HG03457 (cell line): Measurements from ENCODE around the gene RNF180.

Experiments used
- ATAC-seq: cut with Tn5 transposase; IDR thresholded peaks from one replicate; pipeline ENCODE4 v1.9.1; 2021; ENCODE audit warnings: moderate number of reproducible peaks; ENCODE audit not compliant: unreplicated experiment

The RNF180 gene, protein sequence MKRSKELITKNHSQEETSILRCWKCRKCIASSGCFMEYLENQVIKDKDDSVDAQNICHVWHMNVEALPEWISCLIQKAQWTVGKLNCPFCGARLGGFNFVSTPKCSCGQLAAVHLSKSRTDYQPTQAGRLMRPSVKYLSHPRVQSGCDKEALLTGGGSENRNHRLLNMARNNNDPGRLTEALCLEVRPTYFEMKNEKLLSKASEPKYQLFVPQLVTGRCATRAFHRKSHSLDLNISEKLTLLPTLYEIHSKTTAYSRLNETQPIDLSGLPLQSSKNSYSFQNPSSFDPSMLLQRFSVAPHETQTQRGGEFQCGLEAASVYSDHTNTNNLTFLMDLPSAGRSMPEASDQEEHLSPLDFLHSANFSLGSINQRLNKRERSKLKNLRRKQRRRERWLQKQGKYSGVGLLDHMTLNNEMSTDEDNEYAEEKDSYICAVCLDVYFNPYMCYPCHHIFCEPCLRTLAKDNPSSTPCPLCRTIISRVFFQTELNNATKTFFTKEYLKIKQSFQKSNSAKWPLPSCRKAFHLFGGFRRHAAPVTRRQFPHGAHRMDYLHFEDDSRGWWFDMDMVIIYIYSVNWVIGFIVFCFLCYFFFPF

DNA sequence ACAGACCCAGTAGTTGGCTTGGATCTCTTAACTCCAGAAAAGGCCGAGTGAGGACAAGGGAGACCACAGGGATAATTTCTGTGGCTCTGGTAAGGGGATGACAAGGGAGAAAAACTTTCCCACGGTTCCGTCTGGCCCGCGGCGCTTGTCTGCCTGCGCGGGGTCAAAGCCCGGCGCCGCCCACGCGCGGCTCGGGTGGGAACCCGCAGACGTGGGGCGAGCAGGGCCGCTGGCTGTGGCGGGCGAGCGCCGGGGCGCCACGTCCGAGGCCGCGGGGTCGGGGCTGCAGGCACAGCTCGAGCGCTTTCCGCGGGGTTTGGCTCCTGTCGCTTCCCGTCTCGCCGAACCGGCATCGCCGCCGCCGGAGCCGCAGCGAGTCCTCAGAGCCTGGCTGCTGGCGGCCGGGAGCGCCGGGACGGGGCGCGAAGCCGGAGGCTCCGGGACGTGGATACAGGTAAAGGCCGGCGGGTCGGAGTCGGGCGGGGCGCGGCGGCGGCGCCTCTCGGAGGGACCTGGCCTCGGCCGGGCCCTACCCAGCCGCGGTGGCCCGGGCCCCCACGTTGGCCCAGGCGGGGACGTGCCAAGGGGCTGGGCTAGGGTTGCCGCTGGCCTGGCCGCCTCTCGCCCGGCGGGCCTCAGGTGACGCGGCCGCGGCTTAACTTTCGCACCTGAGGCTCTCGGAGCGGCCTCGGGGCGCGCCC lies at the start of gene RNF180:
Gene RNF180 (plus strand): TSS at position 344 of the 701 bp plus-strand sequence. CDS start 34,965 bp downstream, outside the sequence.
- no peak for ATAC-seq

DNA sequence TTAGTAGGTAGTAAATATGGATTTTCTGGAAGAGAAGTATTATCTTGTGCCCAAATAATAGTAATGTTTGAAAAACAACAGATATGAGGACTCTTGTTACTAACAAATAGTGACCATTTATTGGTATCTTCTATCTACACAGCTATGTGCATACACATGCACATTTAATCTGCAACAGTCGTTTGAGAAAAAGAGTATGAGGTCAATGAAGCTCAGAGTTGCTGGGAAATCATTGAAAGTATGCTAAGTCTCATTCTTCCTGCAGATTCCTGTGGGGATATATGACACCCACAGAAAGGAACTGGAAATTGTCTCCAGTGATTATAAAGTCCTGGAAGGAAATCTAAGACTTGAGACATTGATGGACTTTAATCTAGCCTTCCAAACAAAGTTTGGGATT lies 40.1 kb upstream of the RNF180 start:
- ATAC-seq: no peak

DNA sequence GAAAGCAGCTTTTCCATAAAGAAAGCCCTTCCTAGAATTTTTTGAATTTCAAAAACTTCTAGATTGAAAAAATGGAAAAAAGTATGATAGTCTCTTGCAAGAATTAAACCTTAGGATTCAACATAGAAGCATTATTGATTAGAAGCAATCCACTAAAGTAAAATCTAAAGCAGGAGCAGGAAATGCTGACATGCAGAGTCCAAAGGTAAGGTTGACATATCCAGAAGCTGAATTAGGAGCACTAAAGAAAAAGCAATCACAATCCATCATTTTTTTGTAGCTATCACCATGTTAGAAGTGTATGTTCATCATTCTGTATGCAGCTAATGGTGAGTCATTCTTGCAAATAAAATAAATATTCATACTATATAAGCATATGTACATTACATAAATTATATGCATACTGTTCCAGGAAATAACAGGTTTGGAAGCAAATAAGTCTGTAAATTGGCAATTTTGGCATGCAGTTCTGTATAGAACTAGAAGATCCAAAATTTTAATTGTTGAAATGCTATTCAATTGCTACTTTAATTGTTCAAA lies 39.4 kb upstream of the RNF180 start:
- no peak for ATAC-seq

DNA sequence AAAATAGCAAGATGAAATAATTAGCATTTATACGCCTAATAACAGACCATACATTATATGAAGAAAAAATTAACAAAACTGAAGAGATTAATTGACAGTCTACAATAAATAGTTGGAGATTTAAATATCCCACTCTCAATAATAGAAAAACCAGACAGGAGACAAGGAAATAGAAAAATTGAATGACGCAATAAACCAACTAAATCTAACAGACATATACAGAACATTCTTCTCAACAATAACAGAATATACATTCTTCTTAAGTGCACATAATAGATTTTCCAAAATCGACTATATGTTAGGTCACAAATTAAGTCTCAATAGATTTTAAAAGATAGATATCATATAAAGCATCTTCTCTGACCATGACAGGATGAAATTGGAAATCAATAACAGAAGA lies 25.6 kb upstream of the RNF180 start:
- no peak for ATAC-seq

DNA sequence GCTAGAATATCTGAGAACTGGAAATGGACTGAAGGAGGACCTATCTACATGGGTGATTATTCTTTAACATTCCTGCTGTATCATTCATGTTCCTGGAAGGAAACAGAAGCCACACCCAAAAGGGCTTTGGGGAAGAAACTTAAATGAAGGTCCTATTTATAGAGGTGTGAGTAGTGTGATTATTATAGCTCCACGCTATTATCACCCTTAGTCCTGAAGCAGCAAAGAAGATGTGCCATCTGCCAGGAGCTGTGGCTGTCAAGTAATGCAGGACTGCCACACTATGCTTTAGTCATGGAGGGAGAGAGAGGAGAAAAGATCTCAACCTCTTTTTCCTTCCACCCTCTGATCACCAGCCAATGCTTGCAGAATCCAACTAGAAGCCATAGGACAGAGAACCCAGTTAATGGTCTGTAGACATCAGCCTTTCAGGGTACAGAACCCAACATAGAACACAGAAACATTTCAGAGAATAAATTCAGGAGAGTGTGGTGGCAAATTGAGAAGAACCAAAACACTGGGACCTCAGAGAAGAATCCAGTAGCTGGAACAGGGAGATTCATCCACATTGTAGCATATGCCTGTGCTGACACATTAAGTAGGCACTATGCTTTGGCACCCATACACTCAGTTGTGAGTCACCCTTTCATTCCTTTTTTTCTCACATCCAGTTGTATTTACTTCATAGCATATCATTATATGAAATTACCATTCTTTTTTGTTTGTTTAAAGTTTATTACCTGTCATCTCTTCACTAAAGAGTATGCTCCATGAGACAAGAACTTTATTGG lies 21.0 kb upstream of the RNF180 start:
- ATAC-seq: no peak

DNA sequence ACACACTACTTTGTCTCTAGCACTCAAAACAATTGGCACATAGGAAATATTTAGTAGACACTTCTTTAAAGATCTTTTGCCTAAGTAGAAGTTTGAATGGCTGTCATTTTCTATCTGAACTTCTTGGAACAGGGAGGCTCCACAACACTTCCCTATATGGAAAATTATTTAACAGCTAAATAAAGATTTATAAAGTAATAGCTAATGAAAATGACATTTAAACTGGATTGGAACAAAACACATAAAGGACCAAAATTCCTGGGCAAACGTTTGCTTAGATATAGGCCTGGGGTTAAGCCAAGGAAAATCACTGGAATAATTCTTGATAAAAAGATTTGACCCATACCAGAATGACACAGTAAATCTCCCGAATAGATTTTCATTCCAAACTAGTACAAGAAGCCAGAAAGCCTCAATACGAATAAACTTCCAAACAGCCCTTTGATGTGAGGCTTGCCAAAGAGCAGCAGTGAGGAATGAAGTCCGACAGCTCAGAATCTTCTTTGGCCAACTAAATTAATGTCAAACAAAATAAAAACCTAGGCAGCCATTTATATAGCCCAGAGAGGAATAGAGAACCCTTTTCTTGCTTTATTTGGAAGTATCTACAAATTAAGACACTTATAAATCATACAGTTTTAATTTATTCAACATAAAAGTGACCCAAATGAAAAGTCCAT lies 20.3 kb upstream of the RNF180 start:
- no peak for ATAC-seq

DNA sequence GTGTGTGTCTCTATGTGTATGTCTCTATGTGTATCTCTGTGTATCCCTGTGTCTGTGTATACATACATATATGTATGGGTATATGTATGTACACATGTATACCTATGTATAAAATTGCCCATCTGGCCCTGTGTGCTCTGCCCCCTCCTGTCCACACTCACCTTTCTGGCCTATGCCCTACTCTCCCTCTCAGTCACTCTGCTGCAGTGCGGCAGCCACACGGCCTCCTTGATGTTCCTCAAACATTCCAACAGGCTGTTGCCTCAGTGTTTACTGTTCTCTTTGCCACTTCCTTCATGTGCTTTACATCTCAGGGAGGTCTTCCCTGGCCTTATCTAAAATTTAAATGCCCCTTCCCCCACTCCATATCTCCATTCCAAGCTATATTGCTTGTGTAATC lies 18.3 kb upstream of the RNF180 start:
- no peak for ATAC-seq

DNA sequence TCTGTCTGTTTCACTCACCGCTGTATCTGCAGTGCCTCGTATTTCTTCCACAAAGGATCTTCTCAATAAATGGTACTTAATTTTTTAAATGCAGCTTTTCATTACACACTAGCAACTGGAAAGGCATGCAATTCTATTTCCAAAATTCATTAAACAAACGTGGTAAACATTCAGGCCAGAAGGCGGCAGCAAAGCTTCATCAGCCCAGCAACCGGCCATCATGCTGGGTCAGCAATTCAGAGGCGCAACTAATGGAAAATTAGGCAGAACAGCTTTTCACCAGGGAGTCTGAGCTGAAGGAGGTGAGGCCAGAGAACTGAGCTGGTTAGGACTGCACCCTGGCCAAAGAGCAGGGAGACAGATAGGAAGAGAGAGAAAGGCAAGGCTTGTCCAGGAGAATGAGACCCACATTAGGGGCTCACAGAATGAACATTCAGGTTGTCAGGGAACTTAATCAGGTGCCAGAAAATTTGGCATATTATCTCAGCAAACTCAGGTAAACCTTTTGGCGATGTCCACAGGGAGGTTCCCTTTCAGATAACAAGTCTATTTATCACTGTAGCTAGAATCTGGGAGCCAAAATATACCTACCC lies 17.7 kb upstream of the RNF180 start:
- no peak for ATAC-seq

DNA sequence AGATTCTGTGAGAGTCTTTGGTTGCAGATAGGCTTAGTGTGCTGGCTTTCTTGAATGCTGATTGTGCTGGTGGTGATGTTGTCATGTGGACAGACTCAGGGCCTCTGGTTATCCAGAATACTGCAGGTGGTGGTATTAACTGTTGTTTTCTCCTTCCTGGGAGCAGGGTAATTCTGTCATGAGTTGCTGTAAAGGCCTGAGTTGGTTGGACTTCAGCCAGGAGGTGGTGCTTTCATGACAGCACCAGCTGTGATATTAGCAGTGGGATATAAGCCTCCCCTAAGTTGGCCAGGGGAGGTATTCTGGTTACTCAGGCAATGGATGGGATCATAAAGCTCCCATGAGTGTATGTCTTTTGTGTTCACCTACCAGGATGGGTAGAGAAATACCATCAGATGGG lies 16.4 kb upstream of the RNF180 start:
- no peak for ATAC-seq

DNA sequence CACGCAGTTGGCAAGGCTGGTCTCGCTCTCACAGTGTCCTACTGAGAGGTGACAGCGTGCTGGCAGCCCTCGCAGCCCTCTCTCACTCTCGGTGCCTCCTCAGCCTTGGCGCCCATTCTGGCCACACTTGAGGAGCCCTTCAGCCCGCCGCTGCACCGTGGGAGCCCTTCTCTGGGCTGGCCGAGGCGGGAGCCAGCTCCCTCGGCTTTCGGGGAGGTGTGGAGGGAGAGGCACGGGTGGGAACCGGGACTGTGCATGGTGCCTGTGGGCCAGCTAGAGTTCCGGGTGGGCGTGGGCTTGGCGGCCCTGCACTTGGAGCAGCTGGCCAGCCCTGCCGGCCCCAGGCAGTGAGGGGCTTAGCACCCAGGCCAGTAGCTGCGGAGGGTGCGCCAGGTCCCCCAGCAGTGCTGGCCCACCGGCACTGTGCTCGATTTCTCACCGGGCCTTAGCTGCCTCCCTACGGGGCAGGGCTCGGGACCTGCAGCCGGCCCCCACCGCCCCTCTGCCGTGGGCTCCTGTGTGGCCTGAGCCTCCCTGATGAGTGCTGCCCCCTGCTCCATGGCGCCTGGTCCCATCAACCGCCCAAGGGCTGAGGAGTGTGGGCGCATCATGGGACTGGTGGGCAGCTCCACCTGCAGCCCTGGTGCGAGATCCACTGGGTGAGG lies 15.7 kb upstream of the RNF180 start:
- ATAC-seq: no peak

DNA sequence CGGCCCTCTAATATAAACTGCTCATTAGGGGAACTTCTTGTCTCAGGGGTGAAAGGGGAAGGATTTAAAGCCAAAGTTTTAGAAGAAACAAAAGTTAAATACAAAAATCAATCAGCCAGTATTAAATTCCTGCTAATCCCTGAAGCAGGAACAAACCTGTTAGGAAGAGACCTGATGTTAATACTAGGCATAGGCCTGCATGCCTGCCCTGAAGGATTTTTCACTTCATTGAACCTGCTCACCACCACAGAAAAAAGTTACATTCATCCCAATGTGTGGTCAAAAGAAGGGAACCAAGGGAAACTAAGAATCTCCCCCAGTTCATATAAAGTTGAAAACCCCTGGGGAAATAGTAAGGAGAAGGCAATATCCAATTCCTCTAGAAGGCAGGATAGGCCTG lies 9.4 kb upstream of the RNF180 start:
- no peak for ATAC-seq

DNA sequence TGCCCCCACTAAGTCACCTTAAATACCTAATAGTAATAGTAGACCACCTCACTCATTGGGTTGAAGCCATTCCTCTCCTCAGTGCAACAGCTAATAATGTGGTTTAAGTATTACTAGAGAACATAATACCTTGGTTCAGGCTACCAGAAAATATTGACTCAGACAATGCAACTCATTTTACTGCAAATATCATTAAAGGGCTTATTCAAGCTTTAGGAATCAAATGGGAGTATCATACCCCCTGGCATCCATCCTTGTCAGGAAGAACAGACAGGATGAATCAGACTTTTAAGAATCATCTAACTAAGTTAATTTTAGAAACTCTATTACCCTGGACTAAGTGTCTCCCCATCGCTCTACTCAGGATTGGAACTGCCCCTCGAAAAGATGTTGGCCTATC lies 6.8 kb upstream of the RNF180 start:
- ATAC-seq: no peak

DNA sequence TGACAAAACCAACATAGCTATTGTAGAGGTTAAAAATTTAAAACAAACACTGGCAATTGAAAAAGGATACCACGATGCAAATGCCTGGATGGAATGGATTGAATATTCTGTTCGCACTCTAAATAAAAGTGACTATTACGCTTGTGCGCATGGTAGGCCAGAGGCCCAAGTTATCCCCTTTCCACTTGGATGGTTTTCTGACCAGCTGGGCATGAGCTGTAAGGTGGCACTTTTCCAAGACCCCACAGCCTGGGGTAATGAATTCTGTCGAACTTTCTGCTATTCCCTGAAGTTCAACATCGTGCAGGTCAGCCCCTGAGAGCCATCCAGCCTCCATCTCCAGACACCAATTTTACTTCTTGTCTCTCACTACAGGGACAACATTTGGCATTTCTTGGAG lies 5.4 kb upstream of the RNF180 start:
- no peak for ATAC-seq

DNA sequence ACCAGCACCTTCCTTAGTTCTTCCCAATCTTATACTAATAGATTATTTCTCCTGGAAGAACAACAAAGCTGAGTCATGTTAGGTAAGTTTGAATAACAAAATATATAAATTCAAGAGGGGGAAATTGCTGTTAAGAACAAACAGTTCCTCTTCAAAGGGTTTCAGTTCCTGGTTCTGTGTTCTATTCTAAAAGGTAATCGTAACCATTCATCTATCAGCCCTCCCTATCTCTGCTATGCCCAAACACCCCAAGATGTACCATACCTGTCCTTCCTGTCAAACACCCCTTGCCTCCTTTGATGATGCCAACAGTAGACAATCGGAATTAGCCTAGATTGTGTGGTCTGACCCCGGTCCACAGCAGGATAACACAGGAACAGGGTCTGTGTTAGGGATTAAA lies 4.2 kb upstream of the RNF180 start:
- no peak for ATAC-seq

DNA sequence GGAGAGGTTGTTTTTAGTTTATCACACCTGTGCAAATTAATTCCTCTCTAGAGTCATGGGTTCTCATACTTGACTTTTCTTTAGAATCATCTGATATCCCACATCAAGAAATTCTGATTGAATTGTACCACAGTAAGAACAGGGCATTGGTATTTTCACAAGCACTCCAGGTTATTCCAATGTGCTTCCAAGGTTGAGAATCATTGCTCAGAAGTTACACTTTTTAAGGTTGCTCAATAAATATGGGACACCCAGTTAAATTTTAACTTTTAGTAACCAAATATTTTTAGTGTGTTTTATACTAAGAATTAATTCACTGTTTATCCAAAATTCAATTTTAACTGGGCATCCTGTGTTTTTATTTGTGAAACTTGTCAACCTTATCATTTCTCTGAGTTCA lies 2.5 kb upstream of the RNF180 start:
- ATAC-seq: no peak

DNA sequence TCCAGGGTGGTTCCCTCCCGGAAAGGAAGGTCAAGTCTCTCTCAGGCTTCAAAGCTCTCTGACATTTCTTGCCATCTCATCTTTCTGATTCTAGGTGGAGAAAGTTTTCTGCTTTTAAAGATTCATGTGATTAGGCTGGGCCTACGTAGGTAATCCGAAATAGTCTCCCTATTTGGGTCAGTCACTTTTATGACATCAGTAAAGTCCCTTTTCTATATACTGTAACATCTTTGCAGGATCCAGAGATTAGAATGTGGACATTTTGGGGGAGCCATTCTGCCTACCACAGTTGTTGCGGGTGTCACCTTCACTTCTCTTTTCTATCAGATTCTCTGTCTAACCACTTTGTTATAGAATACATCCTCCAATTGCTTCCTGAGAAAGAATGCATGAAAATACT lies 1.9 kb upstream of the RNF180 start:
- no peak for ATAC-seq

DNA sequence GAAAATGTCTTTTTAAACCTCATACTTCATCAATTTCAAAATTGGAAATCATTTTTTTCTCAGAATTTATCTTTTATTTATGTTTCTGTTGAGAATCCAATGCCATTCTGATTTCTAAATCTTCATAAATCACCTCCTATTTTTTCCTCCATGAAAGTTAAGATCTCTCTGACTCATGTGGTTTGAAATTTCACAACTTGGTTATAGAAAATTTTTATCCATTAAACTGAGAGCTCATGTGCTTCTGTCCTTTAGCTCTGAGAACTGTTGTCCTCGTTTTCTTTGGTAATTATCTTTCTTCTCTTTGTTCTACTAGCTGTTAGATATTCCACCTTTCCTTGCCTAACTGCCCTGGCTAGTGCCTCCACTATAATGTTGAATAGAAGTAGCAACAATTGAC lies 1.5 kb upstream of the RNF180 start:
- no peak for ATAC-seq

DNA sequence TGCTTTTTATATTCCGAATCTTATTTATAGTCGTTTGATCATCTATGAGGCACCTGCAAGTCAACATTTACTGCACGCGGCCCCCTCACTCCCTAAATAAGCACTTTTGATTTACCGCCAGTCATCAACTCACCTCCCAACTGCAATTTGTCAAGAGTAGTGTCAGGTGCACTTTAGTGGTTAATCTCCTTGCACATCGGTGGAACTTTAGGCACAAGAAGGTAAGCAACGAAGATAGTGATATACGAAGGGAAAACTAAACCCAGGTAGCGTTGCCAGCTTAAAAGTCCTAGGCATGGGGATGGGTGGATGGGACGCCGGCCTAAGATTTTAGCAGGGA lies 513 bp upstream of the RNF180 start:
- ATAC-seq: no peak

DNA sequence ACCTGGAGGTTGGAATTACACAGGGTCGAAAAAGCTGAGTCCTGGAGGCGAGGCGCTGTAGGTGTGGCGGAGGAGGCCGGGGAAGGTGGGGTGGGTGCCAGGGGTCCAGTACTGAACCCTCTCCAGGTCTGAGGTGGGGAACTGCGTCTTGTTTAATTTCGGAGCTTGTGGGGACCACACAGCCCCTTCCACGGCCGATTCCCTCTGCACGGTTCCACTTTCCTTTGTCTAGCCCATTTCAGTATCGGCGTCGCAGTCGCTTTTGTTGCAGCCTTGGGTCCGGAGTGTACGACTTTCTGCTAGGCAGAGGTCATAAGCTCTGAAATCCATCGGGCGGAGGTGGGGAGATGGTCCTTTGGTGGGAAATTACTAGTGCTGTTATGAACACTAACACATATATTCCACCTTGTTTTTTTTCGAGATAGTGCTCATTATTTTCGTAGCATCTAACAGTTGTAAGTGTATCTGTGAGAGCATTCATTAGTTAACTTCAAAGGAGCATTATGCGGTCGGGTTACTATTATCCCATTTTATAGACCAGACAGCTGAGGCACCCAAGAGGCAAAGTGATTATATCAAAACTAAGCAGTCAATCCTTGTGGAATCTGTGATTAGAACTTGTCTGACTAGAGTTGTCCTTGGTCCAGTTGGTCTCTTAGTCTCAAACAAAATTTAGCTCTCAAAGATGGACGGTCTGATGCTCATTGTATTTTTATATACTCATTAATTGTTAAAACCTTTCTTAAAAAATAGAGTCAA lies 737 bp downstream of the RNF180 start:
- no peak for ATAC-seq
